Astrocyte (in vitro differentiated cells and primary cell): ENCODE data around the gene RYR2.

Experiments
- EZH2 ChIP-seq: IDR thresholded peaks from 2 replicates; pipeline ENCODE4 v1.6.1; 2012; ENCODE audit warnings: mild to moderate bottlenecking, low read length, inconsistent platforms; ENCODE audit not compliant: insufficient read depth
- TF ChIP-seq, protein P1 (sequence below): IDR thresholded peaks from 2 replicates; pipeline ENCODE4 v1.5.1; 2011; ENCODE audit warnings: low read depth, mild to moderate bottlenecking, inconsistent platforms, low read length, moderate library complexity; ENCODE audit not compliant: insufficient read depth

DNA sequence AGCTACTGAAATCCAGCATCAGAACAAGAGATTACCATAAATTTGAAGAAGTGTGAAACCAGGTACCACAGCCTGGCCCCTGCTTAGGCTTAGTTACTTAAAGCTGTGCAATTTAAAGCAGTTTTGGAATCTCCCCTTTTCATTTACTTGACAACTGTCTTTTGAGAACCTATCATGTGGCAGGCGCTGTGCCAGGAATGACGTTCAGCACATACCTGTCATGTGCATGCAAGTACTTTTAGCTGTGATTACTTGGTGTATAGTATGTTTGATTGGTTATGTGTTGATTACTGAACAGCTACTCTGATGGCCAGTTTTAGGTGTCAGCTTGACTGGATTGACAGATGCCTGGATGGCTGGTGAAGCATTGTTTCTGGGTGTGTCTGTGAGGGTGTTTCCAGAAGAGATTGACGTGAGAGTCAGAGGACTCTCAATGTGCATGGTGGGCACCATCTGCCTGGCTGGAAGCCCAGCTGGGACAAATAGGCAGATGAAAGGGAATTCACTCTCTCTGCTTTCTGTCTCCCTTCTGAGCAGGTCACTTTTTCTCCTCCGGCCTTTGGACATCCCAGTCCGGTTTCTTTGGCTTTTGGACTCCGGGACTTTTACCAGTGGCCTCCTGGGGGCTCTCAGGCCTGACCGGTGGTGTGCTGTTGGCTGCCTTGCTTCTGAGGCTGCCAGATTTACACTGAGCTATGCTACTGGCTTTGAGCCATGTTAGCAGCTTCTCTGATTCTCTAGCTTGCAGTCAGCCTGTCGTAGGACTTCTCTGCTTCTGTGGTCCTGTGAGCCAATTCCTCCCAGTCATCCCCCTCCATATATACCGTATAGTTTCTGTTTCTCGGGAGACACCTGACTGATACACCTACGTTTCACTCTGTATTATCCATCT, 178.0 kb downstream of the RYR2 start:
- TF ChIP-seq, protein P1, sequence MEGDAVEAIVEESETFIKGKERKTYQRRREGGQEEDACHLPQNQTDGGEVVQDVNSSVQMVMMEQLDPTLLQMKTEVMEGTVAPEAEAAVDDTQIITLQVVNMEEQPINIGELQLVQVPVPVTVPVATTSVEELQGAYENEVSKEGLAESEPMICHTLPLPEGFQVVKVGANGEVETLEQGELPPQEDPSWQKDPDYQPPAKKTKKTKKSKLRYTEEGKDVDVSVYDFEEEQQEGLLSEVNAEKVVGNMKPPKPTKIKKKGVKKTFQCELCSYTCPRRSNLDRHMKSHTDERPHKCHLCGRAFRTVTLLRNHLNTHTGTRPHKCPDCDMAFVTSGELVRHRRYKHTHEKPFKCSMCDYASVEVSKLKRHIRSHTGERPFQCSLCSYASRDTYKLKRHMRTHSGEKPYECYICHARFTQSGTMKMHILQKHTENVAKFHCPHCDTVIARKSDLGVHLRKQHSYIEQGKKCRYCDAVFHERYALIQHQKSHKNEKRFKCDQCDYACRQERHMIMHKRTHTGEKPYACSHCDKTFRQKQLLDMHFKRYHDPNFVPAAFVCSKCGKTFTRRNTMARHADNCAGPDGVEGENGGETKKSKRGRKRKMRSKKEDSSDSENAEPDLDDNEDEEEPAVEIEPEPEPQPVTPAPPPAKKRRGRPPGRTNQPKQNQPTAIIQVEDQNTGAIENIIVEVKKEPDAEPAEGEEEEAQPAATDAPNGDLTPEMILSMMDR = no peak
- no peak for TF ChIP-seq EZH2
